Hematopoietic multipotent progenitor cell treated with erythropoietin and hydrocortisone succinate and interleukin-3 and kit ligand, for 4 days (in vitro differentiated cells): Measurements from ENCODE around the gene CADM3.

Experiments
- DNase-seq: peaks from one replicate; pipeline ENCODE4 v3.0.0-alpha.2; 2015

CADM3 gene, protein sequence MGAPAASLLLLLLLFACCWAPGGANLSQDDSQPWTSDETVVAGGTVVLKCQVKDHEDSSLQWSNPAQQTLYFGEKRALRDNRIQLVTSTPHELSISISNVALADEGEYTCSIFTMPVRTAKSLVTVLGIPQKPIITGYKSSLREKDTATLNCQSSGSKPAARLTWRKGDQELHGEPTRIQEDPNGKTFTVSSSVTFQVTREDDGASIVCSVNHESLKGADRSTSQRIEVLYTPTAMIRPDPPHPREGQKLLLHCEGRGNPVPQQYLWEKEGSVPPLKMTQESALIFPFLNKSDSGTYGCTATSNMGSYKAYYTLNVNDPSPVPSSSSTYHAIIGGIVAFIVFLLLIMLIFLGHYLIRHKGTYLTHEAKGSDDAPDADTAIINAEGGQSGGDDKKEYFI

DNA sequence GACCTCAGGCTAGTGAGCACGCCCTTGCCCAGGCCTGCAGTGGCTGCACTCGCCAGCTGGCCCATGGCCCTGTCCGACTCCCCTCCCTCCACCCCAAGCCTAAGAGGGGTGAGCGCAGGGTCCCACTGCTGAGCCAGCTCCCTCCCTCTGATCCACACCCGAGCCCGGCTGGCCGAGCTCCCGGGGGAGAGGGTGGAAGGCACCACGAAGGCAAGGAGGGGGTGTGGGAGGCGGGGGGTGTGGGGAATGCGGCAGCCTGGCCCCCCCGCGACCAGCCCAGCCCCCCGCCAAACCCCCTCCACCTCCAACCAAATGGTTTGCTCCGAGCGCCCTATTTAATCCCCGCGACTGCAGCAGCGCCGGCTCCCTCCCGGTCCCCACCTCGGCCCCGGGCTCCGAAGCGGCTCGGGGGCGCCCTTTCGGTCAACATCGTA lies at the start of gene CADM3:
Gene CADM3 (plus strand): TSS at position 362 of the 434 bp plus-strand sequence. CDS start 151 bp downstream, outside the sequence.
- DNase-seq = no peak

DNA sequence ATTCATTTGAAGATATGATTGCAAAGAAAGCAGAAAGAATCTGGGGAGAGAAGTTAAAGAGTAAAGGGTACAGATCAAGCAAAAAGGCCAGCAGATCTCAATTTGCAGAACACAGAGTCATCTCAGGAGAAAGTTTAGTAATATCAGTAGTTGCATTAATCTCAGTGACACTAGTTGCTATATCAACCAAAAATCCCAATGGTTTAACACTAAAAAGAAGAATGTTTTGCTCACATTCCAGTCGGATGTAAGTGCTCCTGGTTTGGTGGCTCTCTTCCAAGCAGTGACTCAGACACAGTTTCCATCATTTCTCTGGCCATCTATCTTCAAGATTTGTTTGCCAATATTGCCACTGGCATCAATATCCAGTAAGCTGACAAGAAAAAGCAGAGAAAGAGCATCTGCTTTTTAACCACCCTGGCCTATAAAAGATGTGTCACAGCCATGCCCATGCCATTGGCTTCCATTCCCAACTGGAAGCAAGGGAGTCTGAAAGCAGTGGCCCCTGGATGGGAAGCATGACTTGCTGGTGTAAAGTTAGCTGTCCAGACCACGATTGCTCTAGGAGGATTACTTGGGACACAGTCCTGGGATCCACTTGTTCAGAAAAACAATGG lies 49.3 kb upstream of the CADM3 start:
- no peak for DNase-seq

DNA sequence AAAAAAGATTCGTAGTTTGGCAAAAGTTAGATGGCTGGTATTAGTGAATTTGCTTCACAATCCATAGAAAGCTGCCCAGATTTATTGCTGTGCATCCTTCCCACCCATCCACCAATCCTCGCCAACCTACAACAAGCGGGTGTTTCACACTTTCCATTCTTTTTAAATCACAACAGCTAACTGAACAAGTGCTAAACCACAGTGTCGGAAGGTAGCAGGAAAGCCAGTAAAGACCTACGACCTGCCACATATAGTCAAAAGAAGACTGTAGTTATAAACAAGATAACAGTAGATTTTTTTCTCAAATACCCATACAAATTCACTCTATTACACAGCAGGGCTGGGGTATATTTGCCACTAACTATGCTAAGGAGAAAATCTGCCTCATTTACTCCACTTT lies 47.8 kb upstream of the CADM3 start:
- DNase-seq = no peak

DNA sequence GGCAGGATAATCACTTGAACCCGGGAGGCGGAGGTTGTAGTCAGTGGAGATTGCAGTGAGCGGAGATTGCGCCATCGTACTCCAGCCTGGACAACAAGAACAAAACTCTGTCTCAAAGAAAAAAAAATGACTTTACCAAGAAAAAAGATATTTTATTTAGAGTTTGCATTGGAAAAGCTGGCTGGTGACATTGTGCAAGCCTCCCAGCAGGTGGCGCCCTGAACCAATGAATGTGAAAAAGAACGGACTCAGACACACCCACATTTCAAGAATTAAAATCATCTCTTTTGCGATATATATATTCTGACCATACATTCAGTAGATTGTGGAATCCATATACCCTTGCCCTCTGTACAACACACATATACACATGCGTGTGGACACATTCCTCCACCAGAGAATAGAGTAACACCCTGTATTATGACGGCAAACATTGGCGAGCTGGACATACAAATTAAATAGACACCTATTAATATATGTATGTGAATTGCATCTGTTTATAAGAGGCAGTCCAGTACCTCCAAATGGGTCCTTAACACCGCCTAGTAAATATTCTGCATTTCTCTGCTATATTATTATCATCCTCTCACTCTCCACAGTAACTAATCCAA lies 39.0 kb upstream of the CADM3 start:
- DNase-seq = peak; percentile 88

DNA sequence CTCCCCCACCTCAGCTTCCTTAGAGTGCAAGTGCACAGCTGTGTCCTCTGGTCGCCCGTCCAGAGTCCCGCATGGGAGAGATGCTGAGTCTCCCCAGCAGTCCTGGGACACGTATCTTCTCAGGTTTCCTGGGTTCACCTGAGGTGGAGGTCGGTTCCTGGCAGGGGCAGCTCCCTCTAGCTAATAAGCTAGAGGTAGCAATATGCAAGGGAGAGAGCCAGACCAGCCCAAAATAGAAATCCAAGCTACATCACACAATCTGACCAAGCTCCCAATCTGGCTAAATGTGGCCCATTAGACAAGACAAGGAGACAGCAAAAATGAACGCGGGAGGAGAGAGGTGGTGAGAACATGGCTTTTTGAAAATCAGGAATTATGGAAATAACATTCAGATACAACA lies 30.9 kb upstream of the CADM3 start:
- DNase-seq = no peak

DNA sequence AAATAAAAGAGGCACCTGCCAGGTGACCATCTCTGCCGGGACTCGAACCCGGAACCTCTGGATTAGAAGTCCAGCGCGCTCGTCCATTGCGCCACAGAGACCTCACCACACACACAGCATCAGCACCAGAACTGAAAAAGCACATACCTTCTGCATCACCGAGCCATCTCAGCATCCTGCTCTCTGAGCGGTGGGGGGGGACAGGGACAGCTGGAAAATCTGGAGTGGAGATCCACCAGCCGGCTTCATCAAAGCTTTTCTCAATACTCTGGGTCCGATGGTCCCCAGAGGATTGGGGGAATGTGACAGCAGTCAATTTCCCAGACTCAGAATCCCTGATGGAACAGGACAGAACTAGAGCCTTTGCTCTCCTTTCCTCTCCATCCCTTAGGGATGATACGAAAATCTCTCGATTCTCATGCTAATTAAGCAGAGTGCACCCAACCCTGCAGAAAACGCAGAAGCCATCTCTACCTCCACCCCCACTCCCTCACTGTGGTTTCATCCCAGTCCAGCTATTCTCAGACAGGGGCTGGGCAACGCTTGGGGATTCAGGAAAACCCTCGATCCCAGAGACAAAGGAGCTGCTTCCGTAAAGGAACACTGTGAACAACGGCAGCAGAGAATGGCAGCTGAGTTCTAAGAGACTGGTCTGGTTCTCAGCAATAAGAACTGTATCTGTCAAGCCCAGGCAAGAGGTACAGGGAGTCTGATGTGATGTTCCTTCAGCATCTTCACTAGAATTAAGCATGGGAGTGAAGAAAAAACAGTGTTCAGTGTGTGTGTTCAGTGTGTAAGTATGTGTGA lies 29.6 kb upstream of the CADM3 start:
- no peak for DNase-seq

DNA sequence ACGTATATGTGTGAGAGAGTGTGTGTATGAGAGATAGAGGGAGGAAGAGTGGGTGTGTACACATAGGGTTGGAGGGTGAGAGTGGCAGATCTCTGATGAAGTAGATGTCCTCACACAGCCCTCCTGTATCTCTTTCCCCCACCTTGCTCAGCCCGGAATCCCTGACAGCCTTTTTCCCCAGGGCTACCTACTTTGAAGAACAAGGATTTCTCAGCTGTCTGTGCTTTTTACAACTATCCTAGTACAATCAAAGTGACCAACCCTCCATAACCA lies 29.1 kb upstream of the CADM3 start:
- peak; percentile 41 for DNase-seq

DNA sequence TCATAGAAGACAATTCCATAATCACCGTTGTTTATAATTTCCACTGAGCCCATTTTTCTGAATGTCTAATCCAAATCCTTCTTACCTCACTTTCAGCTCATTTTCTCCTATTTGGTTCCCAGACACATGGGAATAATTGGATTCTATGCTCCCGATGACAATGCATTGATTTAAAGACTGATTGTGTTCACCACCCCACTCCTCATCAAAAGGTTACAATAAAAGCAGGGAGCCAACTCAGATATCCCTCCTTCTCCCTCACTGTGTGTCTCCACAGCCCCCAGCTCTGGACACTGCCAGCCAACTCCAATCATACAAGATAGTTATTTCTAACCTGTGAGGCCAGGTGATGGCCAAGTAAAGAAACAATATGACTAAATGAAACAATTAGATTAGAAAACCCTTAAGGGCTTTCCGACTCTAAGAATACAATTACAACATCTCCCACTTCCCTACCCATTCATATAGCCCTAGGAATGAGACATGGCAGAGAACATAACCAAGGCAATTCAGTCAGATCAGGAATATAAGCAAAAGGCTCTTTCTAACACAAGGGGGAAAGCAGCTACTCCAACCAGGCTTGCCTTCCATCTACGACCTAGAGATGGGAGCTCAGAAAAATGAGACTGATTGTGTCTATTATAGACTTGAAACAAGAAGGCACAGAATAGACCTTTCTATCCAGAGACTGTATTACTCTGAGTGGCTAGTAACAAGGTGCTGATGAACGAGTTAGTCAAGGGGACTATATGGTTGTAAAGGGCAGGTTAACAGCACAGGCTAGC lies 28.5 kb upstream of the CADM3 start:
- no peak for DNase-seq

DNA sequence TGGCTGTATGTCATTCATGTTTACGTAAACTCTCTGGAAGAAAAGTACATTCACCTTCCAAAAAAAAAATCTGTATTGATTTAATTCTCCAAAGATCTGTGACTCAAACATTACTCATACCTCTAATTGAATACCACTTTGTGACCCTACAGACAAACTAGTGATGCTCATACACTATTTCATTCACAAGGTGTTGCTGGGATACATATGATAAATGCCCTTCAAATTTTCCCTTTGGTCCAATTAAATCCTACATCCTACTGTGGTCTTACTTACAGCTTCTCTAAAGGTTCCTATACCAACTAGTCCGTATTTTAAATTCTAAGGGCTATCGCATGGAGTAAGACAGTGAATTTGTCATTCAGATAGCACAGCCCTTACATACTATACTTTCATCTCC lies 26.8 kb upstream of the CADM3 start:
- DNase-seq = no peak

DNA sequence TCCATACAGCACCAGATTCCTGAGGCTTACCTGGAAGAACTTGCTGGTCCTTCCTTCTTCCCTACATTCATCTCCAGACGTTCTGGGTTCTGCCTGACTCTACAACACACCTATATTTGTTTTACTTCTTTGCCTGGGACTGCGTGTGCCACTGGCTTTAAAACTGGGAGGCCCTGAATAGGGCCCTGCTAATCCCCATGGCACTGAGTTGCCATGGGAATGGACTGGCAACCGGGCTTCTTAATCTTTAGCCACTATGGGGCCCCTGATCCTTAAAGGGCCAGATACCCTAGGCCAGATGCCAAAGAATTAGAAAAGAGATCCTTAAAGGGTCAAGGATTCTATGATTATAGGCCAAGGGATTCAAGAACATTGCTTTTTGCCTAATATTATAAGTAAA lies 24.4 kb upstream of the CADM3 start:
- DNase-seq = no peak

DNA sequence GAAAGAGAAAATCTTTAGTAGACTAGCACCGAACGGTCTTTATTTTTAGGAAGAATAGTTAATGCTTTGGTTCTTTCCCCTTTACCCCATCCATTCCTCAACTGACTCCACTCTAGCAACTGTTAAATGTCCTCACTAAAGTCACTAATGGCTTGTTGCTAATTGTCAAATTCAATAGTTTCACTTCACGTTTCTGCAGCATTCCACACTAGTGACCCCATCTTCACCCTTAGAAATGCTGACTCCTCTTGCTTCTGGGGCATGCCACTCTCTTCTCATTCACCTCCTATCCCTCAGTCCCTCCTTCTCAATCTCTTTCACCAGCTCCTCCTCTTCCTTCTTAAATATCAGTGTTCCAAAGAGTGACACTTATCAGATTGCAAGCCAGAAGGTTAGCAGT lies 19.4 kb upstream of the CADM3 start:
- no peak for DNase-seq

DNA sequence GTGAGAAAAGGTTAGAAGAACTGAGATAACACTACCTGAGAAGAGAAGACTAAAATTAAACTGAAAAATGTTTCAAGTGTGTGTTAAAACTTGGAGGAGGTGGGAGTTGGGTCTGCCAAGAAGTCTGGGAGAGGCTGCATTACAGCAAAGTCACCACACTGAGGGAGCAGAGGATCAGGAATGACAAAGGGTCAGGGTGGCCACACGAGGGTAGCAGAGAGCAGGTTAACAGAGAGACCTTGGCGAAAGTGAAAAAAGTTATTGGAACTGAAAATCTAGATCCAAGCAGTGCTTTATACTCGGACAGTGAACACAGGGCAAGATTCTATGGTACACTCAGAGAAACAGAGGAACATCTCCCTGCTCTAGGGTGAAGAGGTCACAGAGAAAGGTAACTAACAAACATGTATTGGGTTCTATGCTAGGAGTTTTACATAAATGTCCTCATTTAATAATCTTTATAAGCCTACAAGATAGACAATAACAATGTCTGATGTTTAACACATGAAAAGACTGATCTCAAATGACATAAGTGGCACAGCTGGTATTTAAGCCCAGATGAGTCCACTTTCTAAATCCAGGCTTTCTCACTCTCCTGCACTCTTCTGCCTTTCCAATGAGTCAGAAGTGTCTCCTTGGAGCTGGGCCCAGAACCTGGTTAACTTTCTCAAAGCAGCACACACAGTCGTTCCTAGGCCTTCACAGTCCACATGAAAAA lies 10.3 kb upstream of the CADM3 start:
- DNase-seq = peak; percentile 91

DNA sequence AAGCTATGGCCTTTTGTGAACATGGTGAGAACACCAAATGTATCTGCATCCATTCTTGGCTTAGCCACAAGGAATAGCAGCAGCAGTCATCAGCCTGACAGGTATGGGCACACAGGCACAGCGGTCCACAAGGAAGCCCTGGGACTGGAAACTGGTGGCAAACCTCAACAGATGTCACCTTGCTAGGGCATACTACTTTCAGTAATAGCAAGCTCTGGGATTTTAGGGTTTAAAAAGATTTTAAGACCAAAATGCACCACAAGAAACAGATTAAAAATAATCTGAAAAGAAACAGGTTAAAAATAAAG lies 9.7 kb upstream of the CADM3 start:
- no peak for DNase-seq

DNA sequence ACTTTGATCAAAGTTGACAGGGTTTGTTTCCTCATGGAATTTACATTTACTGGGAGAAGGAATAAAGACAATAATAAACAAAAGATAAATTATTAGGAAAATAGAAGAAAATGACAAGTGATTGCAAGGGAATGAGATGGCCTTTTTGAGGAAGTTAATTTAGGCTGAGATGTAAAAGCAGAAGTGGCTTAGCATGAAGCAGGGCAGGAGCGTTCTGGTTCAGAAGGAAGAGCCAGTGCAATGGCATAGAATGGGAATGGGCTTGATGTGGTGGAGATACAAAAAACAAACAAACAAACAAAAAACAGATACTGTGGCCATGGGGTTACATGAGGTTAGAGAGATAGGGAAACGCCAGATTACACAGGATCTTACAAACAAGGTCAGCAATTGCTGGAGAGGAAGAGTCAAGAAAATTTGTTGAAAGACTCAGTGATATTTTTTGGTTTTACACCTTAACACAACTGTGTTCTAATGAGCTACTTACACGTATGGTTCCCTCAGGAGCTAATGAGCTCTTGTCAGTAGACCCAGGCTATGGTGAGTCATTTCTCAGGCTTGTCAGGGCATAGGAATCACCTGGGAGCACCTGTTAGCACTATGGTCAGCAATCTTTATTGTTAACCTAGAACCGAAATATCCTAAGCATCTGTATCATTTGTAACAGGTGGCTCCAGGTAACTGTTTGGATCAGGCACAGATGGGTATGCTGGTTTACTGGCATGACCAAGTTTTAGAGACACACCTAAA lies 8.7 kb upstream of the CADM3 start:
- DNase-seq = peak; percentile 58

DNA sequence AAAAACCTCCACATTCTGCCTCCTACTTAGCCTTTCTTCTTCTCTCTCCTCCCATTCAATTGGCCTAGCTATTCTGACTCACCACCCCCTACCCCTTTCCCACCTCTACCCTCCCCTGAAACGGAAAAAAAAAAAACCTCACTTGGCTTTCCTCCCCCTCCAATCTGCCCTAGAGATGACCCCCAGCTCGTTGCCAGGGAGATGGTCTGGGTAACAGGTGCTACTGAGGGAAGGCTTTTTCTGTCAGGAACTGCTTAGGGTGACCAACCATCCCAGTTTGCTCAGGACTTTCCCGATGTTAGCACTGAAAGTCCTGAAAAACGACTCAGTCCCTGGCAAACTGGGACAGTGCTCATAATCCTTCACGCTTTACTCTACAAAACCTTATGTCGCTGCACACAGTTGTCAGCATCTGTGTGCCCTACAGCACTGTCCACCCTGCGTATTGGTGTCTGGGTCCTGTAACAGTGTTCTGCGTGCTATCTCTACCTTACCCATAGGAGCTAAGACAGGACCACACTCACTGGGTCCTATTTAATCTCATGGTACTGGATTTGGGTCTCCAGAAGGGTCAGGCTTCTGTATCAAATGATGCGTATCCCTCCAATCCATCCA lies 7.7 kb upstream of the CADM3 start:
- no peak for DNase-seq

DNA sequence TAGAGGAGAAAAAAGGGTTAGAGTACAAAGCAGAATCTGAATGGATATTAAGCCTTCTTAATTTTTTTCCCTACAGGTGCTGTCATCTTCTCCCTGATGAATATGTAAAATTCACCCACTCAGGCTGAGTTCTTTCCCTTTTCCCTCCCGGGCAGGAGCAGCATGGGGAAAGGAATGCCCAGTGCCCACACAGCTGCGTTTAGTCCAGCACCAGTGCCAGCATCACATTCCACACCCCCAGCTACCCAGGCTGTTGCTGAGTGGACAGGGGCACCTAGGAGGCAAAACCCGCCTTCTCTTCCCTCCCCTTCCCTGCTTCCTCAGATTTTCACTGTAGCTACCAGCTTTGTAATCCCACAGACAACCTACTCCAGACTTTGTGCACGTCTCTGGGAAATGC lies 3.4 kb upstream of the CADM3 start:
- DNase-seq = no peak

DNA sequence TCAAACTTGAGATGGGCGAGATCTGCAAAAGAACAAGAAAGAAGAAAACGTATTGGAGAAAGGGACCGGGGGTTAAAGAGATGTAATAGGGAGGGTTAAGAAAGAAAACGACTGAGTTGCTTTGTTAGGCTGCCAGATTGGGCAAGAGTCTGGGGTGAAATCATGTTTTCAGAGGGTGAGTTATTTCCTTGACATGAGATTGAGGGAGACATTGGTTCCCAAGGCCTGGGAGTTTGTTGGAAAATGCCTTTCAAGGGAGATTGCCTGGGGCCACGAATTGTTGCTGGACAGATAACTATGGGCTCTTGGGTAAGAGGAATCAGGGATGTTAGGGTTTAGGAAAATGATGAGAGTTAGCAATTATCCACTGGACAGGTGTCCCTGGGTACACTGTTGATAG lies 776 bp upstream of the CADM3 start:
- DNase-seq = no peak

DNA sequence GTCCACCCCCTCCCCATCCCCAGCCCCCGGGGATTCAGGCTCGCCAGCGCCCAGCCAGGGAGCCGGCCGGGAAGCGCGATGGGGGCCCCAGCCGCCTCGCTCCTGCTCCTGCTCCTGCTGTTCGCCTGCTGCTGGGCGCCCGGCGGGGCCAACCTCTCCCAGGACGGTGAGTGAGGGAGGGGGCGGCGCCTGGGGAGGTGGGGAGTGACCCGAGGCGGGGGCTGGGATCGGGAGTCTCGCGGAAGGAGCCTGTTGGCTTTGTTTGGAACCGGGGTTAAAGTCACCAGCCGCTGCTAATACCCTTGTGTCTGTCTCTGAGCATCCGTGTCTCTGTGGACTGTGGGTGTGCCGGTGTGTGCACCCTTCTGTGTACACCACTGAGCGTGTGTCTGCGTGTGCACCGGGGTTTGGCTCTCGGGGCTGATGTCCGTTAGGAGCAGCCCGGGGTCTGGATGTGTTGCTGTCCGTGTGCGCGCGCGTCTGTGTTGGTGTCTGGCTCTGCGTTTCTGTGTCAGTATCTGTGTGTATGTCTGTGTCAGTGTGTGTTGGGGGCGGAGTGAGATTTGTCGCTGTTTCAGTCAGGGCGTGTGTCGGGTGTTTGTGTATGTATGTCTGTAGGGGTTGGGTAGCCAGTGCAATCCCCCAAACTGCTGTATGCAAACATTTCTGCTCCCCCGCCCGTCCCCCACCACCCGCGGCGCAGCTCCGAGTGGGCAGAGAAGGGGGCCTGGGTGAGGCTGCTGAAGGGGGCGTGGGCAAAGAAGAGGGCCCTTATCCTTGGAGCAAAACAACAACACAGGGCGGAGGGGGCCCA lies 480 bp downstream of the CADM3 start:
- DNase-seq = peak; percentile 50

DNA sequence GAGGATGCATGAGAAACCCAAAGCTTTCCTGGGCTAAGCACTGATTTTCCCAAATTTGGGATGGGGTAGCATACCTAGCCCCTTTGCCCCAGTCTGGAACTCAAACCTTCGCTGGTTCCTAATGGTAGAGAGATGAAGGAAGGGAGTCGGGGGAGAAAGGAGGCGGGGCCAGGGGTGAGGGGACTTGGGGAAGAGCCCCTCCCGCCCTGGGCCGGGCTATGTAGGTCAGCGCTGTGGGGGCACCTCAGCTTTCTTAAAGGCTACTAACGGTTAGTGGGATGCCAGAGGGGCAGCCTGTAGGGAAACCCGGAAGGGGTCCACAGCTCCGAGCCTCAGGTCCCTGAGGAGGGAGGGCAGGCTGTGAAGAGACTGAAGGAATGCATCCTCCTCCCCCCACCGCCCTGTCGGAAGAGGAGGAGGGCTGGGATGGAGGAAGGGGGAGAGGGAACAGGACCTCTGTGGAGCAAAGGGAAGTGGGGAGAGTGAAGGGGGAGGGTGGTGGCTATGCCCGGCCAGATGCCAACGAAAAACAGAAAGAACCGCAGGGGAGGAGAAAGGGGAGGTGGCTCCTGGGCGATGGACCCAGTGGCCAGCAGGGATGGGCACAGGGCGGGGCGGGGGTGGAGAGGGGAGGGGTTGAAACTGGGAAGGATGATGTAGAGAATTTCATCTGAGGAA lies 1.3 kb downstream of the CADM3 start:
- no peak for DNase-seq

DNA sequence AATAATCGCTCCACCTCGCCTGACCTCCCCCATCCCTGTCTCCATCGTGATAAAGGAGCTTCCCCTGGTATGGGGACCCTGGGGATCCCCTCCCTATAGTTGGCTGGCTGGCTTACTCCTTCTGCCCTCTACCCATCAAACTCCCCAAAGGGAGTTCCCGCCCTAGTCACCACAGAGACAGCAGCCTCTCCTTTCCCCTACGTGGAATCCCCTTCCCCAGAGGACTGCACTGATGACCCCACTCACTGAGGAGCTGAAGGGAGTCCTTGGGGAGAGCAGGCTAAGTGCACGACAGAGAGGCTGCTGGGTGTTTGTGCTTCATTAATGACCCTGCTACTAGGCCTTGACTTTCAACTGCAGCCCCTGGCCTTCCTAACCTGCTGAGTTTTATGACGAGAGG lies 1.9 kb downstream of the CADM3 start:
- DNase-seq = no peak
